HepG2 (cell line): ENCODE measurements around the gene PNKP. TPM values are rescaled to one million over a fixed set of nuclear protein-coding genes. Genes with fewer than 3 reads are reported as not detected.

Experiments used
- GMEB1 ChIP-seq: sonication (generic); formaldehyde crosslinking; IDR thresholded peaks from 2 replicates; pipeline ENCODE4 v1.5.1; 2020; ENCODE audit warnings: missing genetic modification reagents, mild to moderate bottlenecking, borderline replicate concordance
- MTA1 ChIP-seq: sonication (generic); formaldehyde crosslinking; IDR thresholded peaks from 2 replicates; pipeline ENCODE4 v1.4.0; 2020; ENCODE audit warnings: missing genetic modification reagents, mild to moderate bottlenecking, borderline replicate concordance
- NFE2L1 ChIP-seq: sonication (generic); formaldehyde crosslinking; IDR thresholded peaks from 2 replicates; pipeline ENCODE4 v1.4.0; 2020; ENCODE audit warnings: missing genetic modification reagents, mild to moderate bottlenecking, borderline replicate concordance
- PAWR ChIP-seq: sonication (generic); formaldehyde crosslinking; IDR thresholded peaks from 2 replicates; pipeline ENCODE4 v1.4.0; 2020; ENCODE audit warnings: missing genetic modification reagents, mild to moderate bottlenecking, borderline replicate concordance
- POLR2A ChIP-seq, 2 experiments: IDR thresholded peaks; 2 replicates each; pipeline ENCODE4 v1.6.1; 2011; ENCODE audit warnings: low read depth in 2 of 2, low read length in 2 of 2, mild to moderate bottlenecking in 1 of 2, moderate library complexity in 1 of 2; ENCODE audit not compliant: insufficient read depth in 1 of 2
- PREB ChIP-seq: sonication (generic); formaldehyde crosslinking; IDR thresholded peaks from 2 replicates; pipeline ENCODE4 v1.4.0; 2020; ENCODE audit warnings: missing genetic modification reagents
- THAP9 ChIP-seq: sonication (generic); formaldehyde crosslinking; IDR thresholded peaks from 2 replicates; pipeline ENCODE4; 2020; ENCODE audit warnings: missing genetic modification reagents, mild to moderate bottlenecking, borderline replicate concordance
- TRAFD1 ChIP-seq: sonication (generic); formaldehyde crosslinking; IDR thresholded peaks from 2 replicates; pipeline ENCODE4 v1.5.1; 2020; ENCODE audit warnings: missing genetic modification reagents, mild to moderate bottlenecking, borderline replicate concordance
- TRIM24 ChIP-seq: sonication (generic); formaldehyde crosslinking; IDR thresholded peaks from 2 replicates; pipeline ENCODE4 v1.8.0; 2022; ENCODE audit warnings: mild to moderate bottlenecking, missing genetic modification reagents
- UBTF ChIP-seq: sonication (generic); formaldehyde crosslinking; IDR thresholded peaks from 2 replicates; pipeline ENCODE4 v1.4.0; 2020; ENCODE audit warnings: mild to moderate bottlenecking, missing genetic modification reagents
- XBP1 ChIP-seq: sonication (generic); formaldehyde crosslinking; IDR thresholded peaks from 2 replicates; pipeline ENCODE4 v1.5.0; 2020; ENCODE audit warnings: missing genetic modification reagents
- YY1 ChIP-seq: IDR thresholded peaks from 2 replicates; pipeline ENCODE4 v1.6.1; 2011; ENCODE audit warnings: low read length, low read depth, moderate library complexity, mild to moderate bottlenecking; ENCODE audit not compliant: insufficient read depth, insufficient replicate concordance
- ZFP90 ChIP-seq: sonication (generic); formaldehyde crosslinking; IDR thresholded peaks from 2 replicates; pipeline ENCODE4 v1.8.0; 2022; ENCODE audit warnings: missing genetic modification reagents, mild to moderate bottlenecking, inconsistent platforms, borderline replicate concordance
- ZNF124 ChIP-seq: sonication (generic); formaldehyde crosslinking; IDR thresholded peaks from 2 replicates; pipeline ENCODE4 v1.4.0; 2020; ENCODE audit warnings: missing genetic modification reagents
- ZNF432 ChIP-seq: sonication (generic); formaldehyde crosslinking; IDR thresholded peaks from 2 replicates; pipeline ENCODE4 v1.5.0; 2020; ENCODE audit warnings: missing genetic modification reagents, mild to moderate bottlenecking, borderline replicate concordance
- ZNF598 ChIP-seq: sonication (generic); formaldehyde crosslinking; IDR thresholded peaks from 2 replicates; pipeline ENCODE4 v1.5.1; 2020; ENCODE audit warnings: mild to moderate bottlenecking, missing genetic modification reagents, borderline replicate concordance
- polyA plus RNA-seq, 8 experiments: library from polyadenylated mRNA; depleted of rRNA in 3 of 8; stranded (reverse) in 7 of 8; unstranded in 1 of 8; fragments of >200 nt; fragmentation: Illumina TruSeq in 4 of 8; extraction: Trizol in 4 of 8; gene quantifications; 2 replicates each; pipeline versions ENCODE4 v1.2.1 to v1.2.3, GENCODE V29; 2011 to 2016; ENCODE audit warnings: low read depth in 4 of 8, missing spikeins in 1 of 8, mixed read lengths in 1 of 8; ENCODE audit not compliant: insufficient read depth in 1 of 8
- total RNA-seq, 5 experiments: library from RNA; depleted of rRNA; stranded (reverse); fragments of >200 nt; fragmentation: Illumina TruSeq; extraction: Trizol; gene quantifications; 2 replicates each; pipeline ENCODE4 v1.2.3, GENCODE V29; 2016; ENCODE audit warnings: low read depth in 1 of 5

PNKP gene
- total and polyA plus RNA-seq, 2 of the 13 experiments (the other 11 are each of a cell fraction or from before 2014, with no cell fraction given), result 12.7 to 27.1 TPM

GRCh38 chr19:49817964-49818648 is 49.3 kb downstream of the PNKP start, which contains the start of gene MED25 (continued):
- TF ChIP-seq PREB (no peak), UBTF (CRISPR knock-in tag) (peak; percentile 48), NFE2L1 (no peak), ZNF432 (CRISPR knock-in tag) (no peak), ZFP90 (CRISPR knock-in tag) (peak; percentile 63; the same call in 1 of the 2 replicates), TRIM24 (CRISPR knock-in tag) (no peak), YY1 (peak; percentile 100), ZNF124 (CRISPR knock-in tag) (no peak), GMEB1 (peak; percentile 86), PAWR (no peak), THAP9 (CRISPR knock-in tag) (peak; percentile 98), MTA1 (CRISPR knock-in tag) (0 out of 2 replicates have a peak, but pooled peaks have one; percentile 0), TRAFD1 (CRISPR knock-in tag) (no peak), ZNF598 (CRISPR knock-in tag) (0 out of 2 replicates have a peak, but pooled peaks have one; percentile 25), POLR2A (IDR thresholded peaks at IDR 0.05; ENCODE audit: insufficient read depth in 1 of 2, low read depth in 2 of 2, low read length in 2 of 2) (peak; percentile 80 to 82), XBP1 (CRISPR knock-in tag) (no peak)
